Neural progenitor cell (in vitro differentiated cells): ENCODE data around the gene FAM162B. TPM values are rescaled to one million over a fixed set of nuclear protein-coding genes. Genes with fewer than 3 reads are reported as not detected.

Experiments
- DNase-seq: peaks from one replicate; pipeline ENCODE4 v3.0.0-alpha.2; 2016; ENCODE audit warnings: low spot score
- H2AFZ ChIP-seq: fragments of 200-600 bp; sonication (generic); replicated peaks from 2 replicates; pipeline ENCODE4 v1.6.1; 2016; ENCODE audit warnings: antibody characterized with exemption
- H3F3A ChIP-seq: fragments of 200-600 bp; sonication (generic); 2 replicates; pipeline ENCODE4 v1.6.1; 2016; ENCODE audit warnings: antibody characterized with exemption, low read depth
- H3K27ac ChIP-seq: fragments of 200-600 bp; sonication (generic); 2 replicates; pipeline ENCODE4 v1.5.1; 2016; ENCODE audit warnings: mild to moderate bottlenecking
- H3K27me3 ChIP-seq: fragments of 200-600 bp; sonication (generic); 2 replicates; pipeline ENCODE4 v1.6.1; 2016; ENCODE audit warnings: mild to moderate bottlenecking, moderate library complexity
- H3K36me3 ChIP-seq: fragments of 200-600 bp; sonication (generic); 2 replicates; pipeline ENCODE4 v1.5.1; 2016
- H3K4me1 ChIP-seq: fragments of 200-600 bp; sonication (generic); 2 replicates; pipeline ENCODE4 v1.6.1; 2016; ENCODE audit warnings: mixed run types
- H3K4me2 ChIP-seq: fragments of 200-600 bp; sonication (generic); 2 replicates; pipeline ENCODE4 v1.6.1; 2016
- H3K4me3 ChIP-seq: fragments of 200-600 bp; sonication (generic); 2 replicates; pipeline ENCODE4 v1.5.1; 2016
- H3K79me2 ChIP-seq: fragments of 200-600 bp; sonication (generic); 2 replicates; pipeline ENCODE4 v1.6.1; 2016; ENCODE audit warnings: low read depth
- H3K9ac ChIP-seq: fragments of 200-600 bp; sonication (generic); 2 replicates; pipeline ENCODE4 v1.6.1; 2016
- H3K9me3 ChIP-seq: fragments of 200-600 bp; sonication (generic); 2 replicates; pipeline ENCODE4 v1.5.1; 2016; ENCODE audit warnings: low read depth
- H4K20me1 ChIP-seq: fragments of 200-600 bp; sonication (generic); 2 replicates; pipeline ENCODE4 v1.6.1; 2016; ENCODE audit warnings: low read depth
- H3K27ac Mint-ChIP-seq: 3 replicates; pipeline ENCODE4 v1.8.0; 2021; ENCODE audit warnings: mixed read lengths
- H3K27me3 Mint-ChIP-seq: 2 replicates; pipeline ENCODE4 v1.8.0; 2022; ENCODE audit warnings: low read depth, mild to moderate bottlenecking, inconsistent platforms, moderate library complexity, mixed read lengths; ENCODE audit not compliant: insufficient read depth
- H3K36me3 Mint-ChIP-seq: 3 replicates; pipeline ENCODE4 v1.8.0; 2021; ENCODE audit warnings: mixed read lengths
- H3K4me1 Mint-ChIP-seq: 3 replicates; pipeline ENCODE4 v1.8.0; 2021; ENCODE audit warnings: mixed read lengths
- H3K4me3 Mint-ChIP-seq: 3 replicates; pipeline ENCODE4 v1.8.0; 2021; ENCODE audit warnings: mild to moderate bottlenecking, moderate library complexity, mixed read lengths
- H3K9me3 Mint-ChIP-seq: 3 replicates; pipeline ENCODE4 v1.8.0; 2020; ENCODE audit warnings: mixed read lengths
- CTCF ChIP-seq: fragments of 200-600 bp; sonication (generic); IDR thresholded peaks from 2 replicates; pipeline ENCODE4 v1.5.1; 2017; ENCODE audit warnings: antibody characterized with exemption, mild to moderate bottlenecking
- EZH2 ChIP-seq: fragments of 200-600 bp; sonication (generic); IDR thresholded peaks from 2 replicates; pipeline ENCODE4 v1.6.1; 2017; ENCODE audit warnings: antibody characterized with exemption, mild to moderate bottlenecking, moderate library complexity
- EZH2phosphoT487 ChIP-seq: fragments of 200-600 bp; sonication (generic); IDR thresholded peaks from 2 replicates; pipeline ENCODE4 v1.6.1; 2017; ENCODE audit warnings: antibody characterized with exemption
- total RNA-seq: library from RNA; depleted of rRNA; stranded (reverse); fragments of >200 nt; gene quantifications from 2 replicates; pipeline ENCODE4 v1.2.3, GENCODE V29; 2015; ENCODE audit warnings: low replicate concordance

FAM162B gene
- total RNA-seq, 1 donor from 2014 or later: 0.28 TPM

GRCh38 chr6:116737004-116737403 is 28.5 kb downstream of the FAM162B start:
- no peak overlapping the region for H3K27ac ChIP-seq
- TF ChIP-seq EZH2phosphoT487: no peak
- TF ChIP-seq EZH2: no peak
- TF ChIP-seq CTCF: no peak
- no peak overlapping the region for H3K9ac ChIP-seq
- no peaks in the 10 kb centered on the region for H3F3A ChIP-seq
- no peaks in the 10 kb centered on the region for H3K4me1 ChIP-seq
- Mint-ChIP-seq H3K27ac (no peak overlapping the region), H3K9me3 (peaks cover 11% of the 10 kb centered on the region), H3K4me3 (no peak overlapping the region), H3K4me1 (no peaks in the 10 kb centered on the region), H3K27me3 (peaks cover 2% of the 10 kb centered on the region), H3K36me3 (peaks cover 19% of the 10 kb centered on the region)
- H3K36me3 ChIP-seq: peaks cover 10% of the 10 kb centered on the region
- no peaks in the 10 kb centered on the region for H3K27me3 ChIP-seq
- peaks cover 11% of the 10 kb centered on the region for H3K9me3 ChIP-seq
- no peak overlapping the region for H2AFZ ChIP-seq
- no peak overlapping the region for H3K4me3 ChIP-seq
- H3K79me2 ChIP-seq: no peaks in the 10 kb centered on the region
- no peak for DNase-seq
- H4K20me1 ChIP-seq: no peaks in the 10 kb centered on the region
- H3K4me2 ChIP-seq: no peak overlapping the region

- no peak for TF ChIP-seq EZH2phosphoT487
- no peak for TF ChIP-seq CTCF
- TF ChIP-seq EZH2: no peak
- Histone ChIP-seq H2AFZ (no peak overlapping the region), H3K9ac (no peak overlapping the region), H3K4me3 (no peak overlapping the region), H3K9me3 (no peaks in the 10 kb centered on the region), H3K27me3 (no peaks in the 10 kb centered on the region), H3K4me1 (no peaks in the 10 kb centered on the region), H3F3A (no peaks in the 10 kb centered on the region), H3K27ac (no peak overlapping the region), H3K4me2 (no peak overlapping the region), H3K79me2 (no peaks in the 10 kb centered on the region), H4K20me1 (peaks cover 3% of the 10 kb centered on the region), H3K36me3 (peaks cover 18% of the 10 kb centered on the region)
- Mint-ChIP-seq H3K4me1 (no peaks in the 10 kb centered on the region), H3K27me3 (no peaks in the 10 kb centered on the region), H3K4me3 (no peak overlapping the region), H3K9me3 (no peaks in the 10 kb centered on the region), H3K27ac (no peak overlapping the region), H3K36me3 (peaks cover 17% of the 10 kb centered on the region)
- no peak for DNase-seq
Measured at GRCh38 chr6:116730513-116730912, 35.0 kb downstream of the FAM162B start.

- no peaks in the 10 kb centered on the region for H3K4me1 ChIP-seq
- no peak for DNase-seq
- no peak overlapping the region for H3K9ac ChIP-seq
- H3K4me3 ChIP-seq: no peak overlapping the region
- no peak for TF ChIP-seq CTCF
- TF ChIP-seq EZH2phosphoT487: no peak
- no peak for TF ChIP-seq EZH2
- no peaks in the 10 kb centered on the region for H3K79me2 ChIP-seq
- H3F3A ChIP-seq: no peaks in the 10 kb centered on the region
- no peaks in the 10 kb centered on the region for H3K4me1 Mint-ChIP-seq
- no peaks in the 10 kb centered on the region for H3K9me3 Mint-ChIP-seq
- no peak overlapping the region for H3K4me3 Mint-ChIP-seq
- no peaks in the 10 kb centered on the region for H3K27me3 Mint-ChIP-seq
- no peak overlapping the region for H2AFZ ChIP-seq
- no peaks in the 10 kb centered on the region for H3K9me3 ChIP-seq
- no peaks in the 10 kb centered on the region for H3K27me3 ChIP-seq
- peaks cover 3% of the 10 kb centered on the region for H4K20me1 ChIP-seq
- H3K36me3 ChIP-seq: peaks cover 16% of the 10 kb centered on the region
- H3K27ac Mint-ChIP-seq: no peak overlapping the region
- H3K36me3 Mint-ChIP-seq: peaks cover 22% of the 10 kb centered on the region
- no peak overlapping the region for H3K27ac ChIP-seq
- H3K4me2 ChIP-seq: no peak overlapping the region
Measured at GRCh38 chr6:116726947-116727346, 38.6 kb downstream of the FAM162B start.
